Measurements from ENCODE around the gene CADM4.
"Not testable (repeated sequence)": the region's sequence is repeated elsewhere in the genome, so short reads cannot be mapped to it uniquely, and the experiment has no call there.

Gene CADM4

GRCh38 chr19:43662487-43662886, 22.8 kb upstream of the CADM4 start:
- DNase-seq (ENCODE audit: low read depth), result no peak

DNA sequence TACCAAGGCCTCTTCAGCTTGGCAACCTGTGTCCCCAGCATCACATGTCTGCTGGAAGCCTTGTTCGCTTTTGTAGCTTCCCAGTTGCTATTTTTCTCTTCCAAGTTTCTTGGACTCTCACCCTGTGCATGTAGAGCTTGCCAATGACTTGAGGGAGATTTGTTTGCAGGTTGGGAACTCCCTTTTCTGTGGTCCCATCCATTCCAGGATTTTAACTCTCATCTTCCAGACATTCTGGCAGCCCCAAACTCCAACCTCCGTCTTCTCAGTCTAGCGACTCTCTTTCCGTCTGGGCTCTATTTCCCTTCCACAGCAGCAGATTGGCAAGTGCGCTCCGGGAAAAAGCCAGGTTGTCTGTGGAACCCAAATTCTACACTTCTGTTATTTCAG, 21.3 kb upstream of the CADM4 start:
- no peak for DNase-seq (ENCODE audit: low read depth)

DNA sequence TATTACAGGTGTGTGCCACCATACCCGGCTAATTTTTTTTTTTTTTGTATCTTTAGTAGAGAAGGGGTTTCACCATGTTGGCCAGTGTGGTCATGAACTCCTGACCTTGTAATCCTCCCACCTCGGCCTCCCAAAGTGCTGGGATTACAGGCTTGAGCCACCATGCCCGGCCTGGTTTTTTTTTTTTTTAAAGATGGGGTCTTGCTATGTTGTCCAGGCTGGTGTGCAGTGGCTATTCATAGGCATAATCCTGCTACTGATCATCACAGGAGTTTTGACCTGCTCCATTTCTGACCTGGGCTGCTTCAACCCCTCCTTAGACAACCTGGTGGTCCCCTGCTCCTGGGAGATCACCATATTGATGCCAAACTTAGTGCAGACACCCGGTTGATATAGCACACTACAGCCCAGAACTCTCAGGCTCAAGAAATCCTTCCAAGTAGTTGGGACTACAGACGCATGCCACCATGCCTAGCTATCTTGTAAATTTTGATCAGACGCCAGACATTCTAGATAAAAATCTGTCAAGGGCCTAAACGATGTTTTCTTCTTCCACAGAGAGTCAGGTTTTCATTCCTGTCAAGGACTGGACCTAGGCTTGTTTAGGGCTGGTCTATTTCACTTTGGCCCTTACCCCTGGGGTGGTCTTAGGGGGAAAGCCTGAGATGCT, 20.8 kb upstream of the CADM4 start:
- no peak for DNase-seq (ENCODE audit: low read depth)

DNA sequence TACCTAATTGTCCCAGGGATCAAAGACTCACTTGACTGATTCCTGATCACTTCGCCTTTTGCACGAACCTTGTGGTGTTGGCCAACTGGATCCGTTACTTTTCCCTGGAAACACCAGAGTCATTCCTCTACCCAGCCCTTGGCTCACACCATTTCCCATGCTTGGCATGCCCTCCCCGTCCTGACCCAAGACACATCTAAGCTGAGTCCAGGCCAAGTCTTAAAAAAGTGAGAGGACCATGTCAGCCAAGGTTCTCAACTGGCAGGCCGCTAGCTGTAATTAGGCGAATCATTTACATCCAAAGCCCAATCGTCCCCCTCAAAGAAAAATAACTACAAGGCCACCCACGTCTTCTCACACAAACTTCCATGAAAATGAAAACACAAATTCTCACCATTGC, 18.8 kb upstream of the CADM4 start:
- no peak for DNase-seq (ENCODE audit: low read depth)

DNA sequence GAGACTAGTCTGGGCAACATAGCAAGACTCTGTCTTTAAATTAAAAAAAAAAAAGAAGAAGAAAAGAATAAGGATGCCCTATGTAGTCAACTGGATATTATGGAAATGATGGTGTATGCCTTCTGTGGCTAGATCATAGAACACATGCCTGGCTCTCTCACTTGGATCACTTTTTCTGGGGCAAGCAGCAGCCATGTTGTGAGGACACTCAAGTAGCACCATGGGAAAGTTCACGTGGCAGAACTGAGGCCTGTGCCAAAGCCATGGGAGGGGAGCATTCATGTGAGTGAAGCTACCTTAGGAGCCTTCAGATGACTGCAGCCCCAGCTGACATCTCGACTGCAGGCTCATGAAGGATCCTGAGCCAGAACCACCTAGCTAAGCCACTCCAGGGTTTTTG, 18.4 kb upstream of the CADM4 start:
- DNase-seq (ENCODE audit: low read depth), result no peak

- DNase-seq (ENCODE audit: low read depth), result no peak
Measured at GRCh38 chr19:43656436-43656835, 16.8 kb upstream of the CADM4 start.

DNA sequence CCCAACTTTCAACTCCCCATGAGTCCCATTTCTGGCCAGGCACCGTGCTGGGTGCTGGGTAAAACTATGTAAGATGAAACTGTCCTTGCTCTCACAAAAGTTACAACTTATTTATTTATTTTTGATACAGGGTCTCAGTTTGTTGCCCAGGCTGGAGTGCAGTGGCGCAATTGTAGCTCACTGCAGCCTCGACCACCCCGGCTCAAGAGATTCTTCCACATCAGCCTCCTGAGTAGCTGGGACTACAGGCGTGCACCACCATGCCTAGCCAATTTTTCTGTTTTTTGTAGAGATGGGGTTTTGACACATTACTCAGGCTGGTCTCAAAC, 12.9 kb upstream of the CADM4 start:
- no peak for DNase-seq (ENCODE audit: low read depth)

DNA sequence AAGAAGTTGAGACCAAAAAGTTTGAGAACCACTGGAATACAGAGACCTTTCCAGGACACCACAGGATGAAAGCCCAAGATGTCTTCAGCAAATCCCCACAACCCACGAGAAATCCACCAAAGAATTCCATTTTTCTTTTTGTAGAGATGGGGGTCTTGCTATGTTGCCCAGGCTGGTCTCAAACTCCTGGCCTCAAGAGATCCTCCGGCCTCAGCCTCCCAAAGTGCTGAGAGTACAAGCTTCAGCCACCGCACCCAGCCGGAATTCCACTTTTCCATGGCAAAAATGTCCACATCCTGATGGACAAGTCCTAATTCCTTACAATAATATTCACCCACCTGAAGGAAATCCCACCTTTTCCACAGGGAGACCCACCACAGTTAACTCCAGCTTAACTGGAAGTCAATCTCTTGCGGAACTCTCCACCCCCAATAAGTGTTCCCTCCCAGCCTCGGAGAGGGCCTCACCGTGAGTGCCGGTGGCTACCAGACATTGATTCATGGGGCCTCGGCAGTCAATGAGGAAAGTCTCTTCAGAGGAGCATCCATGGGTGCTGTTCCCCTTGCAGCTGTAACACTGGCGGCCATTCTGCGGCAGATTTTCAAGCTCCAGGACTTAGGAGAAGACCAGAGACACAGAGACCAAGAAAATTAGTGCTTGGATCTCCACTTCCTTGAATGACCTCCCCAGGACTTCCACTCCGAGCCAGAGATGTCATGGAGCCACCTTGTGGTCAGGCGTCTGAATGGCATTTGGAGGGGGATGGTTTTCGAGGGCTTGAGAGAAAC, 12.3 kb upstream of the CADM4 start:
- DNase-seq (ENCODE audit: low read depth), result no peak

DNA sequence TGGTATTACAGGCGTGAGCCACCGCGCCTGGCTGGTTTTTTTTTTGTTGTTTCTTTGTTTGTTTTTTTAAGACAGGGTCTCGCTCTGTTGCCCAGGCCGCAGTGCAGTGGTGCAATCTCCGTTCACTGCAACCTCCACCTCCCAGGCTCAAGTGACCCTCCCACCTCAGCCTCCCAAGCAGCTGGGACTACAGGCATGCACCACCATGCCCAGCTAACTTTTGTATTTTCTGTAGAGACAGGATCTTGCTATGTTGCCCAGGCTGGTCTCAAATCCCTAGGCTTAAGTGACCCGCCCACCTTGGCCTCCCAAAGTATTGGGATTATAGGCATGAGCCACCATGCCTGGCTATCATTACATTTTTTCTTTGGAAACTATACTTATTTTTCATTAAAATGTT, 10.6 kb upstream of the CADM4 start:
- DNase-seq (ENCODE audit: low read depth), result not testable (repeated sequence)

DNA sequence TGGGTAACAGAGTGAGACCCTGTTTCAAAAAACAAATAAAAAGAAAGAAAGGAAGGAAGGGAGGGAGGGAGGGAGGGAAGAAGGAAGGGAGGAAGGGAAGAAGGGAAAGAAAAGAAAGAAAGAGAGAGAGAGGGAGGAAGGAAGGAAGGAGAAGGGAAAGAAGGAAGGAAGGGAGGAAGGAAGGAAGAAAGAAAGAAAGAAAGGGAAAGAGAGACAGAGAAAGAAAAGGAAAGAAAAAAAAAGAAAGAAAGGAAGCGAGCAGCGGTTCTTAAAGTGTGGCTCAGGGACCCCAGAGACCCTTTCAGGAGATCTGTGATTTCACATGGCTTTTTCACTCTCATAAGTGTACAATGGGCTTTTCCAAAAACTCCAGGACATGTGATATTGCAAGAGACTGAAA, 9.9 kb upstream of the CADM4 start:
- DNase-seq (ENCODE audit: low read depth), result no peak

DNA sequence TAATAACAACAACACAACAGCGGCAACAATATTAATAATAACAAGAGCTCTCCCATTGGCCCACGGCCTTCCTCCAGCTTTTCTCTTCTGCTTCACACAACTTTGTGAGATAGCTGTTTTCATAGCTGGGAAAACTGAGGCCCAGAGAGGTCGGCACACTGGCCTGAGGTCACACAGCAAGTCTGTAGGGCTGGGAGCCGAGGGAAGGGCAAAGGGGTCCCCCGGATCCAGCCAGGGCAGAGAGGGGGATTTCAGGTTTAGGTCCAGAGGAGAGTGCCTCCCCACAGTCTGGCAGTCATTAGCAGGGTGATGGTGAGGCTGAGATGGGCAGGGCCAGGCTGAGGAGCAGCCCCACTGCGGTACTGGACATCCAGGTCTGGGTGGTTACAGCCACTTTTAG, 9.0 kb upstream of the CADM4 start:
- no peak for DNase-seq (ENCODE audit: low read depth)

DNA sequence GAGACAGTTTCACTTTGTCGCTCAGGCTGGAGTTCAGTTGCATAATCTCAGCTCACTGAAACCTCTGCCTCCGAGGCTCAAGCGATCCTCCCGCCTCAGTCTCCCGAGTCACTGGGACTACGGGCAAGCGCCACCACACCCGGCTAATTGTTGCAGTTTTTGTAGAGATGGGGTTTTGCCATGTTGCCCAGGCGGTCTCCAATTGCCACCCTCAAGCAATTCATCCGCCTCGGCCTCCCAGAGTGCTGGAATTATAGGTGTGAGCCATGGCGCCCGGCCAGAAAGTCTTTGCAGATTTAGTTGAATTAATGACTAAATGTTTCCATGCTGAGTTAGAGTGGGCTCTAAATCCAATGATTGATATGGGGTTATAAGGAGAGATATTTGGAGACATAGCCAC, 4.5 kb upstream of the CADM4 start:
- DNase-seq (ENCODE audit: low read depth), result no peak

GRCh38 chr19:43643326-43643725, 3.7 kb upstream of the CADM4 start:
- DNase-seq (ENCODE audit: low read depth), result no peak

DNA sequence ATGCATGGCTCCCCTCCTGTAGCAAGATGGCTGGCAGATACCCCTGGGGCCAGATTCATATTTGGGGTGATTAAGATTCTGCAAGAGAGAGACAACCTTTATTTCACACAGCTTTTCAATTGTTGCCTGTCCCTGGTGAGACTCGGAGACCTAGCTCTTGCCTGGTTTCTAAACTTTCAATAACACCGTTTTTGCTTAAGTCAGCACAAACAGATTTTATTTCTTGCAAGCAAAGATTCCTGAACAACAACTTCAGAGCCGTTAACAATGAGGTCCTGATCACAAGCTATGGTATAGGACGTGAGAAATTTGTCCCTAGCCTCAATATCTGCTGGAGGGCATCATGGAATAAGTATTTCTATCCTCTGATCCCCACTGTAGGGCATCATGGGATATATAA, 2.9 kb upstream of the CADM4 start:
- DNase-seq (ENCODE audit: low read depth), result no peak

DNA sequence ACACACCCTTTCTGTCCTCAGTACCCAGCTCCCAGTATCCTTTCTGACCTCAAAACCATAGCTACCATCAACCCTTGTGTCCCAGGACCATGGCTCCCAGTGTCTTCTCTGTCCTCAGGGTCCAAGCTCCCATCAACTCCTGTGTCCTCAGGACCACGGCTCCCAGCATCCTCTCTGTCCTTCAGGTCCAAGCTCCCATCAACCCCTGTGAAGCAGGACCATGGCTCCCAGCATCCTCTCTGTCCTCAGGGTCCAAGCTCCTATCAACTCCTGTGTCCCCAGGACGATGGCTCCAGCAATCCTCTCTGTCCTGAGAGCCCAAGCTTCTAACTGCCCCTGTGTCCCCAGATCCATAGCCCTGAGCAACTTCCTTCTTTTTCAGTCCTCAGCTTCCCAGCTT, 1.7 kb upstream of the CADM4 start:
- DNase-seq (ENCODE audit: low read depth), result no peak

DNA sequence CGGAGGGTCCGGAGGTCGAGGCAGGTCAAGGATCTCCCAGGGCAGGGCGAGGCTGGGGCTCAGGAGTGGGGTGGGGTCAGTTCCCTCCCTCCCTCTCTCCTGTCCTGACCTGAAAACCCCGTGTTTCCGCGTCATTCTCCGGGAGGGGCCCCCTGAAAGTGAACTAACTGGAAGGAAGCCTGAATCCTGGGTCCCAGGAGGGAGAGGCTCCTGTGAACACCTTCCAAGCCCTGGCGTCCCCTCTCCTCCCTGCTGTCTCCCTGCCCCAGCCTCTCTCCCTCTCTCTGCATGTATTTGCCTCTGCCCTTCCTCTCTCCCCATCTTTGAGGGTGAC, 741 bp upstream of the CADM4 start:
- DNase-seq (ENCODE audit: low read depth), result no peak

DNA sequence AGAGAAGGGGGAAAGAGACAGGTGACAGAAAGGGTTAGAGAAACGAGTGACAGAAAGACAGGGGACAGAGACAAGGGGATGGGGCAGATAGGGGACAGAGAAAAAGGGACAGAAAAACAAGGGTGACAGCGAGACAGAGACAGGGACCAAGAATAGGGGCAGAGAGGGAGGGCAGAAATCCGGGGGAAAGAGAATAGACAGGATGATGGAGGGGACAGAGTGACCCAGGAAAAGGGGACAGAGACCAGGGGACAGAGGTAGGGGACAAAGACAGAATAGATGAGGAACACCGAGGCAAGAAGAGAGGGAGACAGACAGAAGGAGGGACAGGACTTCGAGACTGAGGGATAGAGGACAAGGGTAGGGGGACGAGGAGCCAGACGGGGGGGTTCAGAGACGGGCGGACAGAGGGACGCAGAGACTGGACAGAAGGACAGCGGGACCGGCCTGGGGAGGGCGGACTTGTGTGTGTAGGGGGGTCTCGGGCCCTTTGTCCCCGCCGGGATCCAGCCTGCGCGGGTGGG, 593 bp downstream of the CADM4 start:
- DNase-seq (ENCODE audit: low read depth), result no peak

DNA sequence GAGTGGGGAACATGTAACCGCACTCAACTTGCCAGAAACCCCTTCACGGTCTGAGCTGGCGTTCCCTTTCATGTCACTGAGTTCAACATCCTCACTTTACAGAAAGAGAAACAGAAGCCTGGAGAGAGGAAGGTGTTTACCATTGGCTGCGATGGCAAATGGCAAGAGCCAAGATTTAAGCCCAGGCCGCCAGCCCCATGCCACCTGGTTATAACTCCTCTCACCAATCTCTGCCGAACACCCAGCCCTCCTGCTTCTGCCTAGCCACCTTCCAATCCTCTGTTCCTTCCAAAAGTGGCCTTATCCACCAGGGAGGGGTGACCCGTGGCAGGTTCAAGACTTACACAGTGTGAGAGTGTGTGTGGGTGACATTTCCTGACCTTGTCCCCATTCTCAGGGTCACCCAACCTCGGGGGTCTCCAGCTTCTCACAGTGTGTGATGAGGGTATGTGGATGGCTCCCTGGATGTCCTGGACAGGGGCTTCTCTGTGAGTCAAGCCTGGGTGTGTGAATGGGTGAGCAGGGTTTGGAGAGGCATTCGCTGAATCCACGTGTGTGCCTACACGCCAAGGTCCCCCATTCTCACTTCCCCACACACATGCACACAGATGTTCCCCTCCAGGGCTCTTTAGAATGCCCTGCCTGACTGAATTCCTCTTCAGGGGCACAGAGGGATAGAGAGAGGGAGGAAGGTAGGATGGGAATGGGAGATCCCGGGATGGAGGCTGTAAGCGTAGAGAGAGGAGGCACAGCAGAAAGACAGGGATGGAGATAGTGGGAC, 1.2 kb downstream of the CADM4 start:
- DNase-seq (ENCODE audit: low read depth), result no peak

GRCh38 chr19:43636121-43636683, 3.4 kb downstream of the CADM4 start:
- no peak for DNase-seq (ENCODE audit: low read depth)

GRCh38 chr19:43635561-43635940, 4.1 kb downstream of the CADM4 start:
- DNase-seq (ENCODE audit: low read depth), result not testable (repeated sequence)

DNA sequence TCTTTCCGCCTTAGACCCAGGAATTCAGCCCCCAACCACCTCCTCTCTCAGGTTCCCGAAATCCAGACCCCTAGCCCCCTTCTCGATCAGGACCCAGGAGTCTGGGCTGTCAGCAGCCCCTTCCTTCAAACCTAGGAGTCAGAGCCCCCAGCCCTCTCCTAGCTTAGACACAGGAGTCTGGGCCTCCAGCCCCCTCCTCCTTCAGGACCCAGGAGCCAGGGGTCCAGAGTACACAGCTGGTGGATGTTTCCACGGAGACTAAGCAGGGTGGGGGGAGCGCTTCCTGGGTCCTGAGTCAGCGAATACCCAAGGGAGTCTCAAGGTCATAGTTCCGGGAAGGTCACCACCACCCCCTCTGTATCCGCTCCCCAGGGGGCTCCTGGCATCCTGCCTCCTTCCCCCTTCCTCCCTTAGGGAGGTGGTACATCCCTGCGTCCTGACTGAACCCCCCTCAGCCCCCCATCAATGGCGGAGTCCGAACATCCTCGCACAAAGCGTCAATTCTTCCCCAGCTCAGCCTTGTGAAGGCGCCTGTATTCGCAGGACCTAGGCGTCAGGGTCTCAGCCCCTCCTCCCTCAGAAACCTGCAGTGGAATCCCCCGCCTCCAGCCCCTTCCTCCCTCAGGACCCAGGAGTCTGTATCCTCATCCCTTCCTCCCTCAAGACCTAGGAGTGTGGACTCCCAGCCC, 4.6 kb downstream of the CADM4 start:
- no peak for DNase-seq (ENCODE audit: low read depth)

DNA sequence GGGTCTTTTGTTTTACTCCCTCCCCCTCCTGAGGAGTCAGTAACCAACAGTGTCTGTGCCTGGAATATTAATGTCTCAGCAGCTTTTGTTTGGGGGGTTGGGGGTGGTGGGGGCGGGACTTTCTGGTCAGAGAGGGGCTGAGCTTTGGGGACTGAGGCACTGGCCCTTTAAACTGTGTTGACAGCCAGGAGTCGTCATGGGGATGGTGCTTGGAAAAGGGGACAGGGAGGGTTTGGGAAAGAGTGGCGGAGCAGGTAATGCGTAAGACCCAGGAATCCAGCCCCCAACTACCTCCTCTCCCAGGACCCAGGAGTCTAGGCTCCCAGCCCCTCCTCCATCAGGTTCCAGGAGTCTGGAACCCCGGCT, 5.2 kb downstream of the CADM4 start:
- DNase-seq (ENCODE audit: low read depth), result no peak
